Hepatocyte (in vitro differentiated cells): ENCODE results near the gene CNOT8. TPM values are rescaled to one million over a fixed set of nuclear protein-coding genes. Genes with fewer than 3 reads are reported as not detected.

Experiments
- DNase-seq: peaks from one replicate; pipeline ENCODE4 v3.0.0-alpha.2; 2016; ENCODE audit warnings: low spot score
- H2AFZ ChIP-seq: fragments of 200-600 bp; sonication (generic); 2 replicates; pipeline ENCODE4 v1.6.0; 2016; ENCODE audit warnings: antibody characterized with exemption, mild to moderate bottlenecking
- H3K27ac ChIP-seq: fragments of 200-600 bp; sonication (generic); 2 replicates; pipeline ENCODE4 v1.5.1; 2016; ENCODE audit warnings: mild to moderate bottlenecking
- H3K27me3 ChIP-seq: fragments of 200-600 bp; sonication (generic); 2 replicates; pipeline ENCODE4 v1.6.1; 2016
- H3K36me3 ChIP-seq: fragments of 200-600 bp; sonication (generic); replicated peaks from 2 replicates; pipeline ENCODE4 v1.5.1; 2016; ENCODE audit warnings: low read depth; ENCODE audit not compliant: insufficient read depth
- H3K4me1 ChIP-seq: fragments of 200-600 bp; sonication (generic); 2 replicates; pipeline ENCODE4 v1.5.1; 2016; ENCODE audit warnings: mild to moderate bottlenecking, moderate library complexity; ENCODE audit not compliant: insufficient read depth
- H3K4me2 ChIP-seq: fragments of 200-600 bp; sonication (generic); 2 replicates; pipeline ENCODE4 v1.6.0; 2016
- H3K4me3 ChIP-seq: fragments of 200-600 bp; sonication (generic); 2 replicates; pipeline ENCODE4 v1.5.1; 2016; ENCODE audit warnings: mild to moderate bottlenecking
- H3K79me2 ChIP-seq: fragments of 200-600 bp; sonication (generic); 2 replicates; pipeline ENCODE4 v1.6.0; 2017; ENCODE audit warnings: mild to moderate bottlenecking
- H3K9me2 ChIP-seq: fragments of 200-600 bp; sonication (generic); replicated peaks from 2 replicates; pipeline ENCODE4 v1.6.0; 2017; ENCODE audit warnings: mild to moderate bottlenecking; ENCODE audit not compliant: insufficient read depth
- H3K9me3 ChIP-seq: fragments of 200-600 bp; sonication (generic); 2 replicates; pipeline ENCODE4 v1.5.1; 2016; ENCODE audit warnings: low read depth, mild to moderate bottlenecking
- H4K20me1 ChIP-seq: fragments of 200-600 bp; sonication (generic); 2 replicates; pipeline ENCODE4 v1.6.0; 2016; ENCODE audit warnings: mild to moderate bottlenecking; ENCODE audit not compliant: insufficient read depth, poor library complexity, severe bottlenecking
- EZH2 ChIP-seq: fragments of 200-600 bp; sonication (generic); IDR thresholded peaks from 2 replicates; pipeline ENCODE4 v1.6.1; 2016; ENCODE audit warnings: antibody characterized with exemption, mild to moderate bottlenecking, borderline replicate concordance
- EZH2phosphoT487 ChIP-seq: fragments of 200-600 bp; sonication (generic); IDR thresholded peaks from one replicate; pipeline ENCODE4 v1.6.1; 2018; ENCODE audit warnings: antibody characterized with exemption, mild to moderate bottlenecking, low read depth, moderate library complexity; ENCODE audit not compliant: unreplicated experiment, severe bottlenecking
- WGBS: methylation state at CpG from one replicate; pipeline ENCODE4 v1.1.6; 2016; ENCODE audit warnings: low lambda C conversion rate; ENCODE audit errors: missing lambda C conversion rate; 5-methylcytosine and 5-hydroxymethylcytosine counted together
- microRNA counts: library from miRNA; unstranded; fragments of <30 nt; microRNA quantifications from one replicate; lab custom pipeline; 2017
- microRNA-seq: library from miRNA; unstranded; fragments of <30 nt; microRNA quantifications from one replicate; pipeline ENCODE4, GENCODE V29; 2017
- polyA plus RNA-seq: library from polyadenylated mRNA; unstranded; fragments of >200 nt; fragmentation: Nextera tagmentation; extraction: Ambion mirVana; gene quantifications from 2 replicates; pipeline ENCODE4 v1.2.1, GENCODE V29; 2016
- small RNA-seq: library from RNA; depleted of rRNA; stranded (forward); fragments of <200 nt; gene quantifications from one replicate; pipeline ENCODE3, GENCODE V24; 2014
- total RNA-seq: library from RNA; depleted of rRNA; stranded (reverse); fragments of >200 nt; gene quantifications from 2 replicates; pipeline ENCODE4 v1.2.3, GENCODE V29; 2014
- TF ChIP-seq, protein P1 (sequence below): fragments of 200-600 bp; sonication (generic); IDR thresholded peaks from 2 replicates; pipeline ENCODE4 v1.5.1; 2016; ENCODE audit warnings: antibody characterized with exemption, mild to moderate bottlenecking; ENCODE audit not compliant: poor library complexity

CNOT8 gene
- total and polyA plus RNA-seq, 2 experiments from 2014 or later = 46.7 to 63.9 TPM

GRCh38 chr5:154923441-154924430 is 65.3 kb downstream of the CNOT8 start:
- 88% methylated on average over 7 of the region's 7 CpGs for WGBS
- Histone ChIP-seq H4K20me1 (no peaks in the 10 kb centered on the region), H3K36me3 (no peaks in the 10 kb centered on the region), H3K27me3 (no peaks in the 10 kb centered on the region), H3K9me2 (no peaks in the 10 kb centered on the region), H3K4me1 (no peaks in the 10 kb centered on the region), H3K4me2 (no peak overlapping the region), H3K79me2 (no peaks in the 10 kb centered on the region), H3K4me3 (no peak overlapping the region), H3K27ac (no peak overlapping the region), H3K9me3 (no peaks in the 10 kb centered on the region), H2AFZ (no peak overlapping the region)
- no peak for TF ChIP-seq EZH2
- no peak for TF ChIP-seq EZH2phosphoT487
- TF ChIP-seq, protein P1, sequence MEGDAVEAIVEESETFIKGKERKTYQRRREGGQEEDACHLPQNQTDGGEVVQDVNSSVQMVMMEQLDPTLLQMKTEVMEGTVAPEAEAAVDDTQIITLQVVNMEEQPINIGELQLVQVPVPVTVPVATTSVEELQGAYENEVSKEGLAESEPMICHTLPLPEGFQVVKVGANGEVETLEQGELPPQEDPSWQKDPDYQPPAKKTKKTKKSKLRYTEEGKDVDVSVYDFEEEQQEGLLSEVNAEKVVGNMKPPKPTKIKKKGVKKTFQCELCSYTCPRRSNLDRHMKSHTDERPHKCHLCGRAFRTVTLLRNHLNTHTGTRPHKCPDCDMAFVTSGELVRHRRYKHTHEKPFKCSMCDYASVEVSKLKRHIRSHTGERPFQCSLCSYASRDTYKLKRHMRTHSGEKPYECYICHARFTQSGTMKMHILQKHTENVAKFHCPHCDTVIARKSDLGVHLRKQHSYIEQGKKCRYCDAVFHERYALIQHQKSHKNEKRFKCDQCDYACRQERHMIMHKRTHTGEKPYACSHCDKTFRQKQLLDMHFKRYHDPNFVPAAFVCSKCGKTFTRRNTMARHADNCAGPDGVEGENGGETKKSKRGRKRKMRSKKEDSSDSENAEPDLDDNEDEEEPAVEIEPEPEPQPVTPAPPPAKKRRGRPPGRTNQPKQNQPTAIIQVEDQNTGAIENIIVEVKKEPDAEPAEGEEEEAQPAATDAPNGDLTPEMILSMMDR = no peak
- DNase-seq = no peak

MicroRNA genes within 50 kb of the gene (microRNA counts, 767-probe panel; counts per million panel counts)
- microRNA hsa-miR-378h (lab: Ali Mortazavi, UCI) = not detected

Small RNAs within 50 kb of the gene (microRNA-seq; reads per million reads assigned to microRNA genes)
- not detected for gene MIR378H

Small RNAs within 50 kb of the gene (small RNA-seq; reads per million reads assigned to genes)
- not detected for gene MIR378H

Other genes starting within 250 kb of the CNOT8 start
- 68.4 and 75.0 TPM in 2 replicates for gene LARP1, start 103.2 kb upstream of the CNOT8 start, total RNA-seq
- 62.9 and 64.7 TPM in 2 replicates for gene LARP1, start 103.2 kb upstream of the CNOT8 start, polyA plus RNA-seq
- gene FAXDC2, start 8.0 kb upstream of the CNOT8 start, total RNA-seq = 23.1 and 29.3 TPM in 2 replicates
- 27.7 and 28.5 TPM in 2 replicates for gene FAXDC2, start 8.0 kb upstream of the CNOT8 start, polyA plus RNA-seq
- 12.1 and 16.5 TPM in 2 replicates for gene GEMIN5, start 79.6 kb downstream of the CNOT8 start, total RNA-seq
- gene GEMIN5, start 79.6 kb downstream of the CNOT8 start, polyA plus RNA-seq = 6.2 and 7.3 TPM in 2 replicates
- 28.7 and 34.4 TPM in 2 replicates for gene MRPL22, start 82.4 kb downstream of the CNOT8 start, total RNA-seq
- 96.7 and 111 TPM in 2 replicates for gene MRPL22, start 82.4 kb downstream of the CNOT8 start, polyA plus RNA-seq
- 0.10 TPM in 1 of 2 replicates, not detected in the other for gene KIF4B, start 155.1 kb downstream of the CNOT8 start, total RNA-seq
- gene KIF4B, start 155.1 kb downstream of the CNOT8 start, polyA plus RNA-seq = 0.05 TPM in 1 of 2 replicates, not detected in the other